ENCODE measurements around the gene RBM47. TPM values are rescaled to one million over a fixed set of nuclear protein-coding genes. Genes with fewer than 3 reads are reported as not detected.

Gene RBM47
- total and polyA plus RNA-seq, 2 of the 4 experiments (the other 2 are of a cell fraction), result 0.44 to 1.1 TPM

DNA sequence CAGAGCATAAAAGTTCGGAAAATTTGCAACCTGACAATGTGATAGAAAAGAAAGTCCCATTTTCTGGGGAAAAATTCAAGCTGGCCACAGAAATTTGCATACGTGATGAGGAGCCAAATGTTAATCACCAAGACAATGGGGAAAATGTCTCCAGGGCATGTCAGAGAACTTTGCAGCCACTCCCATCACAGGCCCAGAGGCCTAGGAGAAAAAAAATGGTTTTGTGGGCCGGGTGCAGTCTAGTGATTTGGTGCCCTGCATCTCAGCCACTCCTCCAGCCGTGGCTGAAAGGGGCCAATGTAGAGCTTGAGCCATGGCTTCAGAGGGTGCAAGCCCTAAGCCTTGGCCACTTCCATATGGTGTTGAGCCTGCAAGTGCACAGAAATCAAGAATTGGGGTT, 223.3 kb downstream of the RBM47 start:
- H4K20me1 ChIP-seq (ENCODE audit: insufficient read depth, low read length), result no peaks in the 10 kb centered on the region
- no peak overlapping the region for H2BK120ac ChIP-seq (ENCODE audit: low read depth, low read length)
- H3K56ac ChIP-seq (ENCODE audit: extremely low read depth, insufficient read depth, low read length), result no peak overlapping the region
- no CpG with 5 or more reads among the region's 4 CpGs for WGBS, 2 experiments (ENCODE audit: extremely low coverage in 2 of 2, insufficient read length in 1 of 2)
- no peak overlapping the region for H2BK15ac ChIP-seq (ENCODE audit: low read depth, low read length)
- H2AFZ ChIP-seq (replicated peaks; ENCODE audit: low read length, poor library complexity), result no peak overlapping the region
- no peak overlapping the region for H3K18ac ChIP-seq (ENCODE audit: low read depth, low read length)
- intact Hi-C loops (cut with micrococcal nuclease) (no loop called here), in situ Hi-C loops (cut with MboI; ENCODE audit: low sequenced_read_pairs) (no loop called here), dilution Hi-C loops (cut with HindIII; ENCODE audit: low sequenced_read_pairs, unreplicated experiment) (no loop called here)
- no peak overlapping the region for H3K14ac ChIP-seq (replicated peaks; ENCODE audit: low read depth, low read length)
- no peak overlapping the region for H4K8ac ChIP-seq (ENCODE audit: low read depth in 2 of 2, low read length in 2 of 2)
- no peaks in the 10 kb centered on the region for H3K36me3 ChIP-seq (ENCODE audit: control insufficient read depth, insufficient read depth, low read length)
- POLR2A ChIA-PET (ENCODE audit: unreplicated experiment), result no interaction called here
- H3K4me2 ChIP-seq (ENCODE audit: low read depth, low read length), result no peak overlapping the region
- no peak overlapping the region for H3K4me3 ChIP-seq (ENCODE audit: insufficient read depth, low read depth, low read length)
- H2BK5ac ChIP-seq (ENCODE audit: low read depth, low read length, poor library complexity, severe bottlenecking), result no peak overlapping the region
- ATAC-seq (ENCODE audit: low read depth) (no peak), DNase-seq (no peak)
- H3K4me1 ChIP-seq (ENCODE audit: control insufficient read depth, insufficient read depth, low read length), result no peaks in the 10 kb centered on the region
- TF ChIP-seq BHLHE40 (IDR thresholded peaks at IDR 0.05; ENCODE audit: low read depth, low read length), result no peak
- TF ChIP-seq CEBPB (IDR thresholded peaks at IDR 0.05; ENCODE audit: low read depth, low read length), result no peak
- no peak for TF ChIP-seq CHD1 (IDR thresholded peaks at IDR 0.05; ENCODE audit: low read depth, low read length)
- no peak for TF ChIP-seq NFE2L2 (IDR thresholded peaks at IDR 0.05; ENCODE audit: low read depth, low read length)
- no peak for TF ChIP-seq MAZ (IDR thresholded peaks at IDR 0.05; ENCODE audit: borderline replicate concordance, low read depth, low read length)
- no peak for TF ChIP-seq SMC3 (IDR thresholded peaks at IDR 0.05; ENCODE audit: low read depth, low read length)
- no peak overlapping the region for H2AK9ac ChIP-seq (replicated peaks; ENCODE audit: low read depth, low read length, poor library complexity)
- H4K91ac ChIP-seq (ENCODE audit: insufficient read depth, low read depth, low read length), result no peak overlapping the region
- H3K4ac ChIP-seq (ENCODE audit: low read depth, low read length), result no peak overlapping the region
- CTCF ChIA-PET, result no interaction called here
- H2AK5ac ChIP-seq (ENCODE audit: low read depth, low read length), result no peak overlapping the region
- no peak overlapping the region for H4K5ac ChIP-seq (ENCODE audit: low read depth, low read length)
- no TSS peak for BruUV-seq (replicated peaks)
- no peak overlapping the region for H3K27ac ChIP-seq (ENCODE audit: insufficient read depth, low read length)
- no peaks in the 10 kb centered on the region for H3K9me1 ChIP-seq (ENCODE audit: insufficient read depth, low read length)
- no peak overlapping the region for H2BK20ac ChIP-seq (ENCODE audit: low read depth, low read length)
- H3K79me1 ChIP-seq (ENCODE audit: low read depth in 1 of 2, low read length in 2 of 2), result no peaks in the 10 kb centered on the region
- H3K9ac ChIP-seq (ENCODE audit: low read depth, low read length), result no peak overlapping the region
- no peaks in the 10 kb centered on the region for H3K27me3 ChIP-seq (ENCODE audit: control insufficient read depth, insufficient read depth, low read length)
- peaks cover 3% of the 10 kb centered on the region; the same call in 1 of the 2 replicates for H3K9me3 ChIP-seq (ENCODE audit: control insufficient read depth, insufficient read depth, low read length)
- no peak overlapping the region for H3K23ac ChIP-seq (ENCODE audit: low read depth, low read length)
